ENCODE measurements around the gene MUC4. TPM values are rescaled to one million over a fixed set of nuclear protein-coding genes. Genes with fewer than 3 reads are reported as not detected.

Gene MUC4
- total and polyA plus RNA-seq, 2 of the 4 experiments (the other 2 are of a cell fraction), result not detected

- Histone ChIP-seq H4K91ac (ENCODE audit: insufficient read depth, low read depth, low read length) (no peak overlapping the region), H3K36me3 (ENCODE audit: control insufficient read depth, insufficient read depth, low read length) (no peaks in the 10 kb centered on the region), H2AK5ac (ENCODE audit: low read depth, low read length) (no peak overlapping the region), H3K79me1 (ENCODE audit: low read depth in 1 of 2, low read length in 2 of 2) (no peaks in the 10 kb centered on the region), H2AFZ (replicated peaks; ENCODE audit: low read length, poor library complexity) (no peak overlapping the region), H3K27me3 (ENCODE audit: control insufficient read depth, insufficient read depth, low read length) (peaks cover 9% of the 10 kb centered on the region), H3K23ac (ENCODE audit: low read depth, low read length) (no peak overlapping the region), H2BK15ac (ENCODE audit: low read depth, low read length) (no peak overlapping the region), H3K14ac (replicated peaks; ENCODE audit: low read depth, low read length) (no peak overlapping the region), H3K9me1 (ENCODE audit: insufficient read depth, low read length) (peaks cover 6% of the 10 kb centered on the region), H2BK5ac (ENCODE audit: low read depth, low read length, poor library complexity, severe bottlenecking) (no peak overlapping the region), H4K5ac (ENCODE audit: low read depth, low read length) (no peak overlapping the region), H3K9ac (ENCODE audit: low read depth, low read length) (no peak overlapping the region), H2BK20ac (ENCODE audit: low read depth, low read length) (no peak overlapping the region), H3K18ac (ENCODE audit: low read depth, low read length) (no peak overlapping the region), H2AK9ac (replicated peaks; ENCODE audit: low read depth, low read length, poor library complexity) (no peak overlapping the region), H3K4me3 (ENCODE audit: insufficient read depth, low read depth, low read length) (no peak overlapping the region), H3K4me1 (ENCODE audit: control insufficient read depth, insufficient read depth, low read length) (peaks cover 2% of the 10 kb centered on the region; the same call in 1 of the 2 replicates), H3K9me3 (ENCODE audit: control insufficient read depth, insufficient read depth, low read length) (0 out of 2 replicates have a peak, but pooled peaks cover 2% of the 10 kb centered on the region), H3K56ac (ENCODE audit: extremely low read depth, insufficient read depth, low read length) (no peak overlapping the region), H4K20me1 (ENCODE audit: insufficient read depth, low read length) (no peaks in the 10 kb centered on the region), H3K4me2 (ENCODE audit: low read depth, low read length) (no peak overlapping the region), H3K27ac (ENCODE audit: insufficient read depth, low read length) (no peak overlapping the region), H4K8ac (ENCODE audit: low read depth in 2 of 2, low read length in 2 of 2) (no peak overlapping the region), H3K4ac (ENCODE audit: low read depth, low read length) (no peak overlapping the region), H2BK120ac (ENCODE audit: low read depth, low read length) (no peak overlapping the region)
- BruUV-seq (replicated peaks), result no TSS peak
- DNase-seq (no peak), ATAC-seq (ENCODE audit: low read depth) (no peak)
- CTCF ChIA-PET, result no interaction called here
- dilution Hi-C loops (cut with HindIII; ENCODE audit: low sequenced_read_pairs, unreplicated experiment), result no loop called here
- intact Hi-C loops (cut with micrococcal nuclease), result no loop called here
- in situ Hi-C loops (cut with MboI; ENCODE audit: low sequenced_read_pairs), result no loop called here
- 52% methylated on average over 6 of the region's 9 CpGs; no CpG with 5 or more reads in 1 of the 2 experiments for WGBS, 2 experiments (ENCODE audit: extremely low coverage in 2 of 2, insufficient read length in 1 of 2)
- POLR2A ChIA-PET (ENCODE audit: unreplicated experiment), result no interaction called here
- TF ChIP-seq MXI1 (IDR thresholded peaks at IDR 0.05; ENCODE audit: borderline replicate concordance, low read depth, low read length) (no peak), ELK1 (IDR thresholded peaks at IDR 0.05; ENCODE audit: borderline replicate concordance, low read depth, low read length) (no peak), RCOR1 (IDR thresholded peaks at IDR 0.05; ENCODE audit: insufficient replicate concordance, low read length) (no peak), CTCF (conservative IDR thresholded peaks at IDR 0.05; ENCODE audit: low read depth, low read length) (no peak), CHD1 (IDR thresholded peaks at IDR 0.05; ENCODE audit: low read depth, low read length) (no peak), MAZ (IDR thresholded peaks at IDR 0.05; ENCODE audit: borderline replicate concordance, low read depth, low read length) (no peak), FOS (IDR thresholded peaks at IDR 0.05; ENCODE audit: low read depth, low read length) (no peak), USF2 (IDR thresholded peaks at IDR 0.05; ENCODE audit: low read depth, low read length) (no peak), SMC3 (IDR thresholded peaks at IDR 0.05; ENCODE audit: low read depth, low read length) (no peak), CEBPB (IDR thresholded peaks at IDR 0.05; ENCODE audit: low read depth, low read length) (no peak), RAD21 (IDR thresholded peaks at IDR 0.05; ENCODE audit: low read length) (no peak), BHLHE40 (IDR thresholded peaks at IDR 0.05; ENCODE audit: low read depth, low read length) (no peak), MAFK (IDR thresholded peaks at IDR 0.05; ENCODE audit: low read depth, low read length) (no peak), NFE2L2 (IDR thresholded peaks at IDR 0.05; ENCODE audit: low read depth, low read length) (no peak)
Measured at GRCh38 chr3:195705081-195705991, 106.4 kb downstream of the MUC4 start.

Measured in IMR-90 (cell line).